Retinal pigment epithelial cell (primary cell): Measurements from ENCODE around the gene ST6GALNAC1.
"Not testable (repeated sequence)": the region's sequence is repeated elsewhere in the genome, so short reads cannot be mapped to it uniquely, and the experiment has no call there.

Experiments used
- DNase-seq: peaks from one replicate; pipeline ENCODE4 v3.0.0-alpha.2; 2010; ENCODE audit warnings: low read depth
- H3K4me3 ChIP-seq: 2 replicates; pipeline ENCODE4 v1.5.1; 2011; ENCODE audit warnings: mild to moderate bottlenecking, low read length, control low read depth, moderate library complexity
- CTCF ChIP-seq: conservative IDR thresholded peaks from 2 replicates; pipeline ENCODE4 v1.5.1; 2011; ENCODE audit warnings: low read depth, low read length, control low read depth, inconsistent platforms

ST6GALNAC1 gene

GRCh38 chr17:76644995-76645394 lies 1.4 kb upstream of the ST6GALNAC1 start:
- H3K4me3 ChIP-seq: no peak overlapping the region
- DNase-seq: no peak
- no peak for TF ChIP-seq CTCF

GRCh38 chr17:76642994-76643393 lies 563 bp downstream of the ST6GALNAC1 start:
- DNase-seq: no peak
- TF ChIP-seq CTCF: no peak
- no peak overlapping the region for H3K4me3 ChIP-seq

GRCh38 chr17:76642032-76642561 lies 1.5 kb downstream of the ST6GALNAC1 start:
- no peak for DNase-seq
- TF ChIP-seq CTCF: no peak
- H3K4me3 ChIP-seq: no peak overlapping the region

GRCh38 chr17:76641501-76641900 lies 2.1 kb downstream of the ST6GALNAC1 start:
- no peak for TF ChIP-seq CTCF
- no peak overlapping the region for H3K4me3 ChIP-seq
- DNase-seq: no peak

- H3K4me3 ChIP-seq: no peak overlapping the region
- TF ChIP-seq CTCF: no peak
- DNase-seq: no peak
Measured at GRCh38 chr17:76640550-76641380, 2.8 kb downstream of the ST6GALNAC1 start.

GRCh38 chr17:76638263-76638662 lies 5.3 kb downstream of the ST6GALNAC1 start:
- DNase-seq: no peak
- H3K4me3 ChIP-seq: no peak overlapping the region
- TF ChIP-seq CTCF: no peak

- not testable (repeated sequence) for H3K4me3 ChIP-seq, DNase-seq
Measured at GRCh38 chr17:76636486-76637206, 6.9 kb downstream of the ST6GALNAC1 start.
